Measurements from ENCODE around the gene USP30. TPM values are rescaled to one million over a fixed set of nuclear protein-coding genes. Genes with fewer than 3 reads are reported as not detected.
A peak's percentile ranks its signal among the peaks of the same experiment; 100 is the strongest.

USP30 gene
- total RNA-seq, 1 donor from 2014 or later = 13.5 TPM

DNA sequence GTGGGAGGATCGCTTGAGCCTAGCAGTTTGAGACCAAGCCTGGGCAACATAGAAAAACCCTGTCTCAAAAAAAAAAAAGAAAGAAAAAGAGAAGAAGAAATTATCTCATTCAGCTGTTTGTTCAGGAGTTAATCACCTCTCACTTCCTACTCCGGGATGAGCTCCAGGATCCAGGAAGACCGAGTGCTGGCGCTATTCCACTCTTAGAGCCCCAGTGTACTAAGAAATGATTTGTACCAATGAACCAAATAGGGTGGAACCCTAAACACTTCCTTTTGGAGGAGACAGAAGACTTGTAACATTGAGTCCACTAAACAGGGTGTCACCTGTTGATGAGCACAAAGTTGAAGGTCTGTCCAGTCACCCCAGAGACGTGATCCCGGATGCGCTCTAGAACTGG is 37.3 kb downstream of the USP30 start:
- intact Hi-C loops (cut with DNase I) = loop anchor here (10.0 kb wide), 3 partner anchors 205 to 445 kb away; partner anchors contain the start of genes DAO and SSH1
- ATAC-seq (no peak), DNase-seq (ENCODE audit: missing footprints) (no peak)

DNA sequence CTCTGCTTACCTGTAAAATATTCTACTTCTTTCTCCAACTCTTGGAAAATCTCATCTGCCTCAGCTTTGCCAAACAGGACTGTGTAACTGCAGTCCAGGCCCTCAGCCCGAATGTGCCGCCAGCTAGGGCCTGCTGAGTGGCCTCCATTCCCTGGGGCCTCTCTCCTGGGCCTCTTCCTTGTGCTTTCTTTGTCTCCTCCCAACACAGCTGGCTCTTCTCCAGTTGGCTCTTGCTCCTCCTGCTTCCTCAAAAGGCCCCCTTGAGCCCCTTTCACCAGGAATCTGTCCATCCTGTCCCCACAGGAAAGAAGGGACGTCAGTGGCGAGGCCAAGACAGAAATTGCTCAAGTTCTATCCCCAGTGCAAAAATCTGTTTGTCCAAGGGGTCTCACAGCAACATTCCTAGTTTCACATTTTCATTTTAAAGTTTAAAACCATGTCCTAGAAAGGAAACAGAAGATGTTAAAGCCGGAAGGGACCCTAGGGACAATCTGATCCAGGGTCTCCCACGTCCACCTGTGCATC is 40.2 kb downstream of the USP30 start:
- DNase-seq (ENCODE audit: missing footprints) (no peak), ATAC-seq (no peak)
- intact Hi-C loops (cut with DNase I) = loop anchor here (2.0 to 10.0 kb wide), 4 partner anchors 208 to 530 kb away; partner anchors contain the start of genes DAO, ISCU and SSH1

- intact Hi-C loops (cut with DNase I) = loop anchor here (2.0 to 10.0 kb wide), 4 partner anchors 208 to 530 kb away; partner anchors contain the start of genes DAO, ISCU and SSH1
- ATAC-seq = peak; percentile 68
- peak; percentile 97 for DNase-seq (ENCODE audit: missing footprints)
These were observed 40.9 kb downstream of the USP30 start, which contains the start of gene ALKBH2 for GRCh38 chr12:109093022-109093918. ALKBH2 (minus strand) TSS chr12:109093472; CDS start chr12:109092786, 686 bp downstream.

- no peak for DNase-seq (ENCODE audit: missing footprints)
- no peak for ATAC-seq
- intact Hi-C loops (cut with DNase I) = loop anchor here (10.0 kb wide), 3 partner anchors 212 to 452 kb away; partner anchors contain the start of genes DAO and SSH1
These were observed 44.7 kb downstream of the USP30 start for GRCh38 chr12:109097140-109097434.

GRCh38 chr12:109097435-109098182 is 45.2 kb downstream of the USP30 start, which contains the start of gene UNG:
UNG (plus strand) TSS chr12:109097597; CDS start chr12:109097680, 83 bp downstream.
- intact Hi-C loops (cut with DNase I) = loop anchor here (10.0 kb wide), 3 partner anchors 213 to 453 kb away; partner anchors contain the start of genes DAO and SSH1
- peak; percentile 98 for DNase-seq (ENCODE audit: missing footprints)
- peak; percentile 96 for ATAC-seq

DNA sequence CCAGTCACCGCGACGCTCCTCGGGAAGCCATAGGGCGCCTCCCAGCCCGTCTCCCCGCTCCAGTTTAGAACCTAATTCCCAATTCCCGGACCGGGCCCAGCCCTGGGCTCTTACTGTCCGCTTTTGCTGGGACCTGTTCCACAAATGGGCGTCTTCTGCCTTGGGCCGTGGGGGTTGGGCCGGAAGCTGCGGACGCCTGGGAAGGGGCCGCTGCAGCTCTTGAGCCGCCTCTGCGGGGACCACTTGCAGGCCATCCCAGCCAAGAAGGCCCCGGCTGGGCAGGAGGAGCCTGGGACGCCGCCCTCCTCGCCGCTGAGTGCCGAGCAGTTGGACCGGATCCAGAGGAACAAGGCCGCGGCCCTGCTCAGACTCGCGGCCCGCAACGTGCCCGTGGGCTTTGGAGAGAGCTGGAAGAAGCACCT is 45.8 kb downstream of the USP30 start:
- DNase-seq (ENCODE audit: missing footprints) = peak; percentile 89
- peak; percentile 63 for ATAC-seq
- intact Hi-C loops (cut with DNase I) = loop anchor here (10.0 kb wide), 3 partner anchors 213 to 453 kb away; partner anchors contain the start of genes DAO and SSH1

DNA sequence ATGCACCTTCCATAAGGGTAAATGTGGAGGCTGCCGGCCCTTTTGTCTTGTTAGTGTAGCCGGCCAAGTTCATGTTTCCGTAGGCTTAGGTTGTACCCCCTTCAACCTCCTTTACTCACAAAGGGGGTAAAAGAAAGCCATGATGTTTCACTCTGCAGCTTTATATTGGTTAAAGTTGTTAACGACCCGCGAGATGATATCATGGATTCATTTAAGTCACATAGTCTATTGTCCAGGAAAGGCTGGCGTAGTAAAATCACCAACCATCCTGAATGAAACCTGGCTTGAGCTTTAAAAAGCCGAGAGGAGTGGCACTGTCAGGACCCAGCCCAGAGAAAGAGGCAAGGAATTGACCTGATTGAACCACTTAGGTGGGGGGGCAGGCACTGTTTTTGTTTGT is 46.3 kb downstream of the USP30 start:
- intact Hi-C loops (cut with DNase I) = loop anchor here (10.0 kb wide), 3 partner anchors 214 to 454 kb away; partner anchors contain the start of genes DAO and SSH1
- ATAC-seq = no peak
- no peak for DNase-seq (ENCODE audit: missing footprints)

GRCh38 chr12:109099431-109100020 is 47.1 kb downstream of the USP30 start:
- intact Hi-C loops (cut with DNase I) = loop anchor here (10.0 kb wide), 3 partner anchors 215 to 455 kb away; partner anchors contain the start of genes DAO and SSH1
- no peak for DNase-seq (ENCODE audit: missing footprints)
- no peak for ATAC-seq

GRCh38 chr12:109100741-109101140 is 48.4 kb downstream of the USP30 start:
- intact Hi-C loops (cut with DNase I) = no loop called here
- ATAC-seq (no peak), DNase-seq (ENCODE audit: missing footprints) (no peak)

DNA sequence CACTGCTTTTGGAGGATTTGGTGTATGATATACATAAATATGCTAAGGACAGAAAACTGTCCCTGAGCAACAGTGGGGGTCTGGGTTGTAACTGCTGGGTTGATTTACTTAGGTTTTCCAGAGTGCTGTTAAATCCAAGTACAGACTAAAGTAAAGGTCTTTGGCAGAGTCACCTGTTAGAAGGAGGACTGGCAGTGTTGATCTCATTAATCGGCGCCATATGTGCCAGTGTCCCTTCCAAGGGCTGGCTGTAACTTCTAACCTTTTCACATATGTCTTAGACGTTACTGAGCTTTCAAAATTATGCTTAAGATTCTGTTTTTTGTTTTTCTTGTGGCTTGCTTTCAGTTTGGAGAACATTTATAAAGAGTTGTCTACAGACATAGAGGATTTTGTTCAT is 50.1 kb downstream of the USP30 start:
- intact Hi-C loops (cut with DNase I) = no loop called here

GRCh38 chr12:109105176-109105575 is 52.8 kb downstream of the USP30 start:
- intact Hi-C loops (cut with DNase I) = no loop called here
- no peak for ATAC-seq
- no peak for DNase-seq (ENCODE audit: missing footprints)

More for the DNA sequence above, 50.1 kb downstream of the USP30 start:
- no peak for ATAC-seq
- DNase-seq (ENCODE audit: missing footprints) = no peak

DNA sequence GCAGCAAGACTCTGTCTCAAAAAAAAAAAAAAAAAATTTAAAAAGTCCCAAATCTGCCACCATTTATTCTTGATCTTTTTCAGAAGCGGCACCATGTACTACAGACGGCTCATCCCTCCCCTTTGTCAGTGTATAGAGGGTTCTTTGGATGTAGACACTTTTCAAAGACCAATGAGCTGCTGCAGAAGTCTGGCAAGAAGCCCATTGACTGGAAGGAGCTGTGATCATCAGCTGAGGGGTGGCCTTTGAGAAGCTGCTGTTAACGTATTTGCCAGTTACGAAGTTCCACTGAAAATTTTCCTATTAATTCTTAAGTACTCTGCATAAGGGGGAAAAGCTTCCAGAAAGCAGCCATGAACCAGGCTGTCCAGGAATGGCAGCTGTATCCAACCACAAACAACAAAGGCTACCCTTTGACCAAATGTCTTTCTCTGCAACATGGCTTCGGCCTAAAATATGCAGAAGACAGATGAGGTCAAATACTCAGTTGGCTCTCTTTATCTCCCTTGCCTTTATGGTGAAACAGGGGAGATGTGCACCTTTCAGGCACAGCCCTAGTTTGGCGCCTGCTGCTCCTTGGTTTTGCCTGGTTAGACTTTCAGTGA is 57.5 kb downstream of the USP30 start:
- intact Hi-C loops (cut with DNase I) = loop anchor here (2.0 kb wide), 1 partner anchor 45 kb away; no protein-coding TSS in a partner anchor
- DNase-seq (ENCODE audit: missing footprints) = no peak
- no peak for ATAC-seq

GRCh38 chr12:109110988-109111495 is 58.7 kb downstream of the USP30 start:
- intact Hi-C loops (cut with DNase I) = loop anchor here (2.0 kb wide), 1 partner anchor 44 kb away; no protein-coding TSS in a partner anchor
- DNase-seq (ENCODE audit: missing footprints) = peak; percentile 95
- peak; percentile 93 for ATAC-seq

DNA sequence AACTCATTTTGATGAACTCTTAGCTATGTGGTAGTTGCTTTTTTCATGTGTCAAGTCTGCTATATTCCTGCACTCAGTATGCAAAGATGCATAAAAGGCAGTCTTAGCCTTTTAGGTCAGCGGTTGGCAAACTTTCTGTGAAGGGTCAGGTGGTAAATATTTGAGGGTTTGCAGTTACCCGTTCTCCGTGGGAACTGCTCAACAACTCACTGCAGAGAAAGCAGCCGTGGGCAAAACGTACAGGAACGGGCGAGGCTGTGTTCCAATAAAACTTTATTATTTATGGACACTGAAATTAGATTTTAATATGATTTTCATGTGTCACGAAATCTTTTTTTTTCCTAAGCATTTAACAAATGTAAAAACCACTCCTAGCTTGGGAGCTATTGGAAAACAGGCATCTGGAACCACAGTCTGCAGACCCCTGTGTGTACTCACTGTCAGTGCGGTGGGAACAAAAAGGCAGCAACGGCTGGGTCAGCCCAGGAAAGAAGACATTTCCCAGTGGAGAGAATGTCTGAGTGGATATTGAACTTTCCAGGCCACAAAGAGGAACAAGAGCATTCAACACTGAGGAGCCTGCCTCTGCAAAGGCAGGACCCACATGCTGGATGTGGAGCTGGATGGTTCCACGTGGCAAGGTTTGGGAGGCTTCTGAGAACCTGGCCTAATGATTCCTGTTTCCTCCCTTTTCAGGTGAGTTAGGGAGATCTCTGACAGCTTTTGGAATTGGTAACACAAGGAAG is 60.5 kb downstream of the USP30 start:
- intact Hi-C loops (cut with DNase I) = no loop called here

DNA sequence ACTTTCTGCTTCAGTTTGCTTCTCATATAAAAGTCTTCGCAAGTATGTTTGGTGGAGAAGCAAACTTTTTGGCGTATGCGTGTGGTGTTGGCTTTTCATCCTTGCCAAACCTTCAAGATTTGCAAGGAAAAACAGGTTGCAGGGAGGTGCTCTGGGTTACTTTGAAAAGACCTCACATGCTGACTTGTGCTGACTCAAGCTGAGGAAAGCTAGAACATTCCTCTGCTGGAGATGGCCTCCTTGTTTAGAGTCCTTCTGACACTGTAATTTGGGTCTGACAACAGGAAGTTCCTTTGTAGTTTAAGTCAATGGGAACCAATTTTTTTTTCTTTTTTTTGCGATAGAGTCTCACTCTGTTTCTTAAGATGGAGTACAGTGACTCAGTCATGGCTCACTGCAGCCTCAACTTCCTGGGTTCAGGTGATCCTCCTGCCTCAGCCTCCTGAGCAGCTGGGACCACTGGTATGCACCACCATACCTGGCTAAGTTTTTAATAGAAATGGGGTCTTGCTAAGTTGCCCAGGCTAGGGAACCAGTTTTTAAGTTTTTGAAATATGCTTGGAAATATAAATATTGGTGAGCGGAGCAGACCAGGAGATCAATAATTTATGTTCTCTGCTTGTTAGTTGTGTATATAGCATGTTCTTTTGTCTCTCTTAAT is 61.4 kb downstream of the USP30 start:
- DNase-seq (ENCODE audit: missing footprints) = no peak
- ATAC-seq = no peak
- intact Hi-C loops (cut with DNase I) = loop anchor here (2.0 kb wide), 1 partner anchor 47 kb away; no protein-coding TSS in a partner anchor

More for the DNA sequence above, 60.5 kb downstream of the USP30 start:
- no peak for ATAC-seq
- DNase-seq (ENCODE audit: missing footprints) = no peak

DNA sequence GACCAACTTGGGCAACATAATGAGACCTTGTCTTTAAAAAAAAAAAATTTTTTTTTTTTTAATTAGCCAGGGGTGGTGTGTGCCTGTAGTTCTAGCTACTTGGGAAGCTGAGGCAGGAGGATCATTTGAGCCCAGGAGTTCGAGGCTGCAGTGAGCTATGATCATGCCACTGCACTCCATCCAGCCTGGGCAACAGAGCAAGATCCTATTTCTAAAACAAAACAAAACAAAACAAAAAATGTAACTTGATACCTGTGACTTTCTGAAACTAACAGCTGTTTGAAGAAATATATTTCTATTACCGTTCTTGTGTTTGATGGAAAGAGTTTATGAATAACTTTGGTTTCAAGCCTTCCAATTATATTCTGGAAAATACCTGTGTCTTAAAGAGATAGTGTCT is 62.3 kb downstream of the USP30 start:
- no peak for ATAC-seq
- intact Hi-C loops (cut with DNase I) = loop anchor here (2.0 kb wide), 1 partner anchor 46 kb away; no protein-coding TSS in a partner anchor
- no peak for DNase-seq (ENCODE audit: missing footprints)

All from Right ventricle myocardium inferior (tissue), 1 donor.